Measurements from ENCODE around the gene BFAR. TPM values are rescaled to one million over a fixed set of nuclear protein-coding genes. Genes with fewer than 3 reads are reported as not detected.

The BFAR gene
- total and polyA plus RNA-seq, 2 donors (not counting 3 experiments of a cell fraction or from before 2014, with no cell fraction given) = 57.3 to 73.5 TPM

- CTCF ChIA-PET = no interaction called here
- no peak for FAIRE-seq
- intact Hi-C loops (cut with micrococcal nuclease) = no loop called here
These were observed 39.7 kb downstream of the BFAR start for GRCh38 chr16:14672403-14672971.

More at GRCh38 chr16:14672403-14672971, 39.7 kb downstream of the BFAR start:
- Histone ChIP-seq H3K27ac (ENCODE audit: insufficient read depth, low read depth, low read length) (no peak overlapping the region), H3K79me2 (ENCODE audit: control insufficient read depth, insufficient read depth, low read length) (no peaks in the 10 kb centered on the region), H3K27me3 (ENCODE audit: control insufficient read depth in 2 of 2, insufficient read depth in 2 of 2, low read length in 2 of 2) (no peaks in the 10 kb centered on the region), H2AFZ (ENCODE audit: low read depth, low read length) (no peak overlapping the region), H4K20me1 (replicated peaks; ENCODE audit: control insufficient read depth, extremely low read depth, insufficient read depth, low read length) (no peaks in the 10 kb centered on the region), H3K4me3 (replicated peaks in 1 of 3; ENCODE audit: insufficient read depth in 1 of 3, low read depth in 1 of 3, low read length in 3 of 3) (no peak overlapping the region), H3K4me1 (ENCODE audit: control insufficient read depth, extremely low read depth, insufficient read depth, low read length) (no peaks in the 10 kb centered on the region), H3K9me3 (replicated peaks; ENCODE audit: control insufficient read depth, insufficient read depth, low read length) (no peaks in the 10 kb centered on the region), H3K36me3 (ENCODE audit: control insufficient read depth in 2 of 2, extremely low read depth in 1 of 2, insufficient read depth in 2 of 2, low read length in 2 of 2) (peaks cover 4 to 8% of the 10 kb centered on the region in 2 experiments), H3K4me2 (ENCODE audit: insufficient read depth, low read length) (no peak overlapping the region), H3K9ac (replicated peaks; ENCODE audit: extremely low read depth, insufficient read depth, low read length) (no peak overlapping the region), H3K9me1 (replicated peaks; ENCODE audit: control insufficient read depth, extremely low read depth, insufficient read depth, low read length) (no peaks in the 10 kb centered on the region)
- dilution Hi-C loops (cut with MboI; ENCODE audit: extremely low pct_ligation_motif_present, low sequenced_read_pairs) = no loop called here
- no TSS peak for BruUV-seq (replicated peaks)
- POLR2A ChIA-PET = no interaction called here
- TF ChIP-seq JUN (IDR thresholded peaks at IDR 0.05; ENCODE audit: borderline replicate concordance, insufficient read depth, insufficient read length, low read depth) = no peak
- no peak for TF ChIP-seq GATA2 (IDR thresholded peaks at IDR 0.05; ENCODE audit: insufficient read depth, insufficient read length, low read depth, low read length)
- no peak for TF ChIP-seq MAX (IDR thresholded peaks at IDR 0.05; ENCODE audit: insufficient read depth, insufficient read length)
- TF ChIP-seq FOS (IDR thresholded peaks at IDR 0.05; ENCODE audit: borderline replicate concordance, insufficient read depth, low read length) = no peak
- no peak for TF ChIP-seq CTCF (IDR thresholded peaks at IDR 0.05; ENCODE audit: extremely low read depth in 1 of 2, insufficient read depth in 1 of 2, low read depth in 1 of 2, low read length in 2 of 2)
- TF ChIP-seq POLR2AphosphoS5 (IDR thresholded peaks at IDR 0.05; ENCODE audit: insufficient read depth, low read depth, low read length) = no peak
- TF ChIP-seq POLR2A (IDR thresholded peaks at IDR 0.05; ENCODE audit: low read depth, low read length) = no peak
- TF ChIP-seq EZH2 (IDR thresholded peaks at IDR 0.05; ENCODE audit: borderline replicate concordance, low read depth, low read length, severe bottlenecking) = no peak
- TF ChIP-seq MYC (IDR thresholded peaks at IDR 0.05; ENCODE audit: low read depth, low read length) = no peak
- DNase-seq (ENCODE audit: low read depth, low spot score) = no peak
